ENCODE data around the gene OR51B6. TPM values are rescaled to one million over a fixed set of nuclear protein-coding genes. Genes with fewer than 3 reads are reported as not detected.
"Not testable (repeated sequence)": the region's sequence is repeated elsewhere in the genome, so short reads cannot be mapped to it uniquely, and the experiment has no call there.

OR51B6 gene
- total and polyA plus RNA-seq, 2 experiments from 2014 or later: not detected

- Histone ChIP-seq H3K36me3 (replicated peaks; ENCODE audit: insufficient read depth, low read depth) (no peaks in the 10 kb centered on the region), H4K20me1 (ENCODE audit: insufficient read depth, poor library complexity, severe bottlenecking) (no peaks in the 10 kb centered on the region), H3K4me3 (no peak overlapping the region), H3K9me2 (replicated peaks; ENCODE audit: insufficient read depth) (no peaks in the 10 kb centered on the region), H3K27me3 (no peaks in the 10 kb centered on the region), H3K79me2 (no peaks in the 10 kb centered on the region), H3K4me1 (ENCODE audit: insufficient read depth) (no peaks in the 10 kb centered on the region), H3K27ac (no peak overlapping the region), H3K9me3 (ENCODE audit: low read depth) (no peaks in the 10 kb centered on the region), H2AFZ (no peak overlapping the region), H3K4me2 (no peak overlapping the region)
- TF ChIP-seq EZH2phosphoT487 (IDR thresholded peaks at IDR 0.05; ENCODE audit: low read depth, severe bottlenecking, unreplicated experiment): no peak
- TF ChIP-seq EZH2 (IDR thresholded peaks at IDR 0.05; ENCODE audit: borderline replicate concordance): no peak
- TF ChIP-seq CTCF (IDR thresholded peaks at IDR 0.05; ENCODE audit: poor library complexity): no peak
- no peak for DNase-seq (ENCODE audit: low spot score)
- 40% methylated on average over 3 of the region's 3 CpGs for WGBS (ENCODE audit: low lambda C conversion rate, missing lambda C conversion rate)
These were observed 2.6 kb upstream of the OR51B6 start for GRCh38 chr11:5348551-5349194.

- H3K9me3 ChIP-seq (ENCODE audit: low read depth): no peaks in the 10 kb centered on the region
- 54% methylated on average over 1 of the region's 1 CpG for WGBS (ENCODE audit: low lambda C conversion rate, missing lambda C conversion rate)
- H3K27me3 ChIP-seq: no peaks in the 10 kb centered on the region
- DNase-seq (ENCODE audit: low spot score): no peak
- no peak overlapping the region for H3K27ac ChIP-seq
- H3K4me2 ChIP-seq: no peak overlapping the region
- no peaks in the 10 kb centered on the region for H3K9me2 ChIP-seq (replicated peaks; ENCODE audit: insufficient read depth)
- H3K4me1 ChIP-seq (ENCODE audit: insufficient read depth): no peaks in the 10 kb centered on the region
- TF ChIP-seq EZH2phosphoT487 (IDR thresholded peaks at IDR 0.05; ENCODE audit: low read depth, severe bottlenecking, unreplicated experiment): no peak
- no peak for TF ChIP-seq EZH2 (IDR thresholded peaks at IDR 0.05; ENCODE audit: borderline replicate concordance)
- no peak overlapping the region for H3K4me3 ChIP-seq
- H3K36me3 ChIP-seq (replicated peaks; ENCODE audit: insufficient read depth, low read depth): no peaks in the 10 kb centered on the region
- H3K79me2 ChIP-seq: no peaks in the 10 kb centered on the region
- no peaks in the 10 kb centered on the region for H4K20me1 ChIP-seq (ENCODE audit: insufficient read depth, poor library complexity, severe bottlenecking)
- H2AFZ ChIP-seq: no peak overlapping the region
These were observed 1.8 kb upstream of the OR51B6 start for GRCh38 chr11:5349550-5349949.

GRCh38 chr11:5356031-5356430 is 4.7 kb downstream of the OR51B6 start:
- not testable (repeated sequence) for H4K20me1 ChIP-seq (ENCODE audit: insufficient read depth, poor library complexity, severe bottlenecking); H3K27me3 ChIP-seq; H3K4me1 ChIP-seq (ENCODE audit: insufficient read depth); H3K79me2 ChIP-seq; H3K9me3 ChIP-seq (ENCODE audit: low read depth); H2AFZ ChIP-seq; H3K4me3 ChIP-seq; H3K4me2 ChIP-seq; DNase-seq (ENCODE audit: low spot score); H3K27ac ChIP-seq; H3K36me3 ChIP-seq (replicated peaks; ENCODE audit: insufficient read depth, low read depth); H3K9me2 ChIP-seq (replicated peaks; ENCODE audit: insufficient read depth)
- WGBS (ENCODE audit: low lambda C conversion rate, missing lambda C conversion rate): 93% methylated on average over 3 of the region's 5 CpGs

- Histone ChIP-seq H3K9me2 (replicated peaks; ENCODE audit: insufficient read depth) (no peaks in the 10 kb centered on the region), H4K20me1 (ENCODE audit: insufficient read depth, poor library complexity, severe bottlenecking) (no peaks in the 10 kb centered on the region), H3K27me3 (no peaks in the 10 kb centered on the region), H3K79me2 (no peaks in the 10 kb centered on the region), H3K27ac (no peak overlapping the region), H3K4me1 (ENCODE audit: insufficient read depth) (no peaks in the 10 kb centered on the region), H3K36me3 (replicated peaks; ENCODE audit: insufficient read depth, low read depth) (no peaks in the 10 kb centered on the region), H3K4me2 (no peak overlapping the region), H2AFZ (no peak overlapping the region), H3K9me3 (ENCODE audit: low read depth) (no peaks in the 10 kb centered on the region), H3K4me3 (no peak overlapping the region)
- no peak for DNase-seq (ENCODE audit: low spot score)
- WGBS (ENCODE audit: low lambda C conversion rate, missing lambda C conversion rate): 73% methylated on average over 2 of the region's 3 CpGs
- TF ChIP-seq EZH2phosphoT487 (IDR thresholded peaks at IDR 0.05; ENCODE audit: low read depth, severe bottlenecking, unreplicated experiment) (no peak), CTCF (IDR thresholded peaks at IDR 0.05; ENCODE audit: poor library complexity) (no peak), EZH2 (IDR thresholded peaks at IDR 0.05; ENCODE audit: borderline replicate concordance) (no peak)
These were observed 10.8 kb downstream of the OR51B6 start for GRCh38 chr11:5362017-5362625.

All from hepatocyte (in vitro differentiated cells).